GM19025 (cell line): Measurements from ENCODE around the gene FOXP4.

Experiments used
- ATAC-seq: cut with Tn5 transposase; IDR thresholded peaks from one replicate; pipeline ENCODE4 v1.9.1; 2021; ENCODE audit warnings: mild to moderate bottlenecking, low read depth, moderate library complexity; ENCODE audit not compliant: unreplicated experiment

FOXP4 gene

GRCh38 chr6:41641352-41641925 is 95.3 kb downstream of the FOXP4 start:
- ATAC-seq = no peak

- ATAC-seq = no peak
Measured at GRCh38 chr6:41642090-41642959, 96.1 kb downstream of the FOXP4 start.

- no peak for ATAC-seq
Measured at GRCh38 chr6:41642960-41643898, 97.0 kb downstream of the FOXP4 start.

- no peak for ATAC-seq
Measured at GRCh38 chr6:41643899-41644269, 97.7 kb downstream of the FOXP4 start.

GRCh38 chr6:41644297-41644879 is 98.2 kb downstream of the FOXP4 start:
- ATAC-seq = no peak

- no peak for ATAC-seq
Measured at GRCh38 chr6:41645007-41645618, 98.9 kb downstream of the FOXP4 start.

GRCh38 chr6:41646026-41646795 is 100.0 kb downstream of the FOXP4 start:
- ATAC-seq = no peak

GRCh38 chr6:41647061-41647511 is 100.9 kb downstream of the FOXP4 start:
- no peak for ATAC-seq

GRCh38 chr6:41648070-41648585 is 101.9 kb downstream of the FOXP4 start:
- no peak for ATAC-seq

- no peak for ATAC-seq
Measured at GRCh38 chr6:41648921-41649320, 102.7 kb downstream of the FOXP4 start.

GRCh38 chr6:41649596-41649995 is 103.4 kb downstream of the FOXP4 start:
- no peak for ATAC-seq

GRCh38 chr6:41650120-41650519 is 103.9 kb downstream of the FOXP4 start:
- no peak for ATAC-seq

GRCh38 chr6:41651246-41651961 is 105.2 kb downstream of the FOXP4 start:
- ATAC-seq = no peak
